Fibroblast of mammary gland (primary cell): Measurements from ENCODE around the gene HHAT.

ENCODE experiments used
- DNase-seq: peaks from one replicate; pipeline ENCODE4 v3.0.0-alpha.2; 2010; ENCODE audit warnings: low read depth
- H3K4me3 ChIP-seq: 2 replicates; pipeline ENCODE4 v1.5.1; 2011; ENCODE audit warnings: low read depth, mild to moderate bottlenecking, low read length, moderate library complexity; ENCODE audit not compliant: control insufficient read depth
- CTCF ChIP-seq: conservative IDR thresholded peaks from 2 replicates; pipeline ENCODE4 v1.5.1; 2011; ENCODE audit warnings: low read depth, low read length, inconsistent platforms; ENCODE audit not compliant: control insufficient read depth, insufficient read depth

HHAT gene

GRCh38 chr1:210394281-210394821, 65.6 kb downstream of the HHAT start:
- DNase-seq = peak; percentile 92
- no peak for TF ChIP-seq CTCF
- H3K4me3 ChIP-seq = no peak overlapping the region

GRCh38 chr1:210396541-210396940, 67.8 kb downstream of the HHAT start:
- H3K4me3 ChIP-seq = no peak overlapping the region
- no peak for TF ChIP-seq CTCF
- no peak for DNase-seq

GRCh38 chr1:210397252-210397651, 68.5 kb downstream of the HHAT start:
- no peak overlapping the region for H3K4me3 ChIP-seq
- peak; percentile 77 for DNase-seq
- no peak for TF ChIP-seq CTCF

- TF ChIP-seq CTCF = no peak
- DNase-seq = no peak
- H3K4me3 ChIP-seq = no peak overlapping the region
Measured at GRCh38 chr1:210397681-210398080, 69.0 kb downstream of the HHAT start.

- TF ChIP-seq CTCF = no peak
- no peak overlapping the region for H3K4me3 ChIP-seq
- DNase-seq = no peak
Measured at GRCh38 chr1:210398466-210398865, 69.8 kb downstream of the HHAT start.

GRCh38 chr1:210400043-210400840, 71.5 kb downstream of the HHAT start:
- peak; percentile 77 for DNase-seq
- peak; percentile 94 for TF ChIP-seq CTCF
- H3K4me3 ChIP-seq = no peak overlapping the region
